A673 (cell line): ENCODE results near the gene AOPEP.

Experiments used
- EZH2 ChIP-seq: fragments of 200-600 bp; sonication (generic); IDR thresholded peaks from 2 replicates; pipeline ENCODE4 v1.6.1; 2017; ENCODE audit warnings: borderline replicate concordance, low read depth, mild to moderate bottlenecking, mixed read lengths, antibody characterized with exemption, low read length; ENCODE audit not compliant: poor library complexity, severe bottlenecking
- TF ChIP-seq, protein P1 (sequence below): fragments of 300-800, 200-600 bp; sonication (generic); conservative IDR thresholded peaks from 2 replicates; pipeline ENCODE4 v1.5.1; 2017; ENCODE audit warnings: low read depth, mild to moderate bottlenecking, antibody characterized with exemption, low read length, moderate library complexity, mixed read lengths

DNA sequence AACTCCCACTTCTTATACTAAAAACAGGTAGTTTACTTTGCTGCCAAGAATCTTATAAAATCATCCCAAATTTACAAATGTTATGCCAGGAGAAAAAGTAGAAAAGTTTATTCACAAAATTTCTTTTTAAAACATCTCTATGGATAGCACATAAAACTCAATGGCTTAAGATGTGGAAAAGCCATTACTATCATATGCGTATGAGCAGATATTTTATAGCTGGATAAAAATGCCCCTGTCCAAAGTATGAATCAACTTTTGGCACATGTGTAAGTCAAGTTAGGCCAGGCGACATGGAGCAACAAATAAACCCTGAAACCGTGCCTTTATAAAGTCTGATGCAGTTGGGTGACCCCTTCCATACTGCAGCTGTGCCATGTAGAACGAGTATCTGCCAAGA lies 48.6 kb upstream of the AOPEP start:
- TF ChIP-seq, protein P1, sequence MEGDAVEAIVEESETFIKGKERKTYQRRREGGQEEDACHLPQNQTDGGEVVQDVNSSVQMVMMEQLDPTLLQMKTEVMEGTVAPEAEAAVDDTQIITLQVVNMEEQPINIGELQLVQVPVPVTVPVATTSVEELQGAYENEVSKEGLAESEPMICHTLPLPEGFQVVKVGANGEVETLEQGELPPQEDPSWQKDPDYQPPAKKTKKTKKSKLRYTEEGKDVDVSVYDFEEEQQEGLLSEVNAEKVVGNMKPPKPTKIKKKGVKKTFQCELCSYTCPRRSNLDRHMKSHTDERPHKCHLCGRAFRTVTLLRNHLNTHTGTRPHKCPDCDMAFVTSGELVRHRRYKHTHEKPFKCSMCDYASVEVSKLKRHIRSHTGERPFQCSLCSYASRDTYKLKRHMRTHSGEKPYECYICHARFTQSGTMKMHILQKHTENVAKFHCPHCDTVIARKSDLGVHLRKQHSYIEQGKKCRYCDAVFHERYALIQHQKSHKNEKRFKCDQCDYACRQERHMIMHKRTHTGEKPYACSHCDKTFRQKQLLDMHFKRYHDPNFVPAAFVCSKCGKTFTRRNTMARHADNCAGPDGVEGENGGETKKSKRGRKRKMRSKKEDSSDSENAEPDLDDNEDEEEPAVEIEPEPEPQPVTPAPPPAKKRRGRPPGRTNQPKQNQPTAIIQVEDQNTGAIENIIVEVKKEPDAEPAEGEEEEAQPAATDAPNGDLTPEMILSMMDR, result no peak
- TF ChIP-seq EZH2, result no peak
